NCI-H128 (cell line): ENCODE results near the gene MED16.

Source experiments
- DNase-seq: peaks from one replicate; lab custom pipeline; 2025; ENCODE audit not compliant: unreplicated experiment; lab: John Stamatoyannopoulos, UW

The MED16 gene

GRCh38 chr19:928471-929202 is 35.6 kb upstream of the MED16 start:
- no peak for DNase-seq

GRCh38 chr19:927780-928401 is 34.9 kb upstream of the MED16 start:
- DNase-seq: no peak

GRCh38 chr19:927351-927779 is 34.4 kb upstream of the MED16 start:
- DNase-seq: no peak

- DNase-seq: no peak
Measured at GRCh38 chr19:926589-927350, 33.8 kb upstream of the MED16 start.

- no peak for DNase-seq
Measured at GRCh38 chr19:926323-926588, 33.3 kb upstream of the MED16 start.

- DNase-seq: peak; percentile 55
Measured at GRCh38 chr19:925526-926322, 32.7 kb upstream of the MED16 start, which contains the start of gene ARID3A. Gene ARID3A, plus strand, starts transcription at chr19:926035. Its CDS starts 3,494 bp downstream, at chr19:929529.

- no peak for DNase-seq
Measured at GRCh38 chr19:925087-925525, 32.1 kb upstream of the MED16 start.

- no peak for DNase-seq
Measured at GRCh38 chr19:924553-925086, 31.6 kb upstream of the MED16 start.

GRCh38 chr19:920051-920864 is 27.3 kb upstream of the MED16 start:
- peak; percentile 42 for DNase-seq

- no peak for DNase-seq
Measured at GRCh38 chr19:919199-920050, 26.4 kb upstream of the MED16 start.

GRCh38 chr19:918481-919198 is 25.7 kb upstream of the MED16 start:
- peak; percentile 34 for DNase-seq

- no peak for DNase-seq
Measured at GRCh38 chr19:918152-918437, 25.1 kb upstream of the MED16 start.

- no peak for DNase-seq
Measured at GRCh38 chr19:917323-918151, 24.6 kb upstream of the MED16 start, which contains the start of gene KISS1R. Gene KISS1R, plus strand, starts transcription at chr19:917333. Its CDS starts 170 bp downstream, at chr19:917503.

GRCh38 chr19:916645-917322 is 23.8 kb upstream of the MED16 start:
- DNase-seq: no peak

- no peak for DNase-seq
Measured at GRCh38 chr19:913080-913748, 20.2 kb upstream of the MED16 start, which contains the start of gene R3HDM4. Gene R3HDM4, minus strand, starts transcription at chr19:913219. Its CDS starts 62 bp downstream, at chr19:913157.
